ENCODE measurements around the gene HSF5. TPM values are rescaled to one million over a fixed set of nuclear protein-coding genes. Genes with fewer than 3 reads are reported as not detected.

HSF5 gene
- total RNA-seq, 1 donor from 2014 or later: 5.5 TPM

DNA sequence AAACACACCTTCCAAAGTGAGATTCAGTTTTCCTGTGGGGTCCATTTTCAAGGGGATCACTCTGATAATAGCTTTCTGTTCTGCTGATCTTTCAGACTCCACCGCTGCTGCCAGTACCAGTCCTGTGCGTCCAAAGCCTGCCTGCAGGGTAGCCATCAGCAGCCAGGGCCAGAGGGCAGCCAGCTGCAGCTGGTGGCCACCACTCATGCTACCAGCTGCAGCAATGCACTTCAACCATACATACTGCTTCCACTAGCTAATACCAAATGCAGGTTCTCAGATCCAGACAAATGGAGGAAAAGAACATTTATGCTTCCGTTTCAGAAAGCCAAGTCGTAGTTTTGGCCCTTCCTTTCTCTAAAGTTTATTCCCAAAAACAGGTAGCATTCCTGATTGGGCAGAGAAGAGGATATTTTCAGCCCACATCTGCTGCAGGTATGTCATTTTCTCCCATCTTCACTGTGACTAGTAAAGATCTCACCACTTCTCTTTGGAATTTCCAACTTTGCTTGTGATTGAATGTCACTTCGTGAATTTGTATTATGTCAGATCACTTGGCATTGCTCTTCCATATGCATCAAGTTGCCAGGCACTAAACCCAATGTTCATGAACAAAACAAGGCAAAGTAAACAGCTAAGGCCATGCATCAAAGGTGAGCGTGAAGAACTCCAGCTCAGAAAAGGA lies 72.7 kb downstream of the HSF5 start:
- ATAC-seq (ENCODE audit: low read depth): no peak
- CTCF ChIA-PET: interaction anchor here (1.3 to 3.8 kb wide), 3 partner anchors 32 to 98 kb away, joined by 4 to 83 read pairs (median 16); no protein-coding TSS in a partner anchor

DNA sequence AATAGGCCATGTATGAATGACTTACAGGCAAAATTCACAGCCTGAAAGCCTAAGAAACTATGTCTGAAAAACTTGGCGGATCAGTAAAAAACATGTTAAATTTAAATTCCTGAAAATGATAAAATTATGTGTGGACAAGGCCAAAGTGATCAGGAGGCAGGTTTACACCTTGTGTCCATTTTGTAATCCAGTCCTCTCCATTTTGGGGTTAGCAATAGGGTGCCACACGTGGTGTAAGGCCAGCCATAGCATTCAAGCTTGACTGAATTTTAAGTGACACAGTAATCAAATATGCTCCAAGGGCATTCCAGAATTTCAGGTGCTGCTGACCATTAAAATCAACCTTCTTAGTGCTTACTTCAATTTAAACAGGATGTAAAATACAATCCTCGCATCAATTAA lies 73.6 kb downstream of the HSF5 start:
- ChIA-PET POLR2A (interaction anchor here (2.2 to 6.1 kb wide), 4 partner anchors 63 to 86 kb away, joined by 8 to 191 read pairs (median 52); partner anchors contain the start of genes SUPT4H1 and TSPOAP1), CTCF (interaction anchor here (1.3 to 3.8 kb wide), 2 partner anchors 33 to 97 kb away, joined by 4 to 83 read pairs; no protein-coding TSS in a partner anchor)
- Mint-ChIP-seq H3K27ac (peak overlapping the region; percentile 9), H3K4me3 (no peak overlapping the region), H3K4me1 (peaks cover 21% of the 10 kb centered on the region), H3K36me3 (ENCODE audit: low read depth) (peaks cover 1% of the 10 kb centered on the region), H3K9me3 (no peaks in the 10 kb centered on the region), H3K27me3 (no peaks in the 10 kb centered on the region)
- TF ChIP-seq, protein P1, sequence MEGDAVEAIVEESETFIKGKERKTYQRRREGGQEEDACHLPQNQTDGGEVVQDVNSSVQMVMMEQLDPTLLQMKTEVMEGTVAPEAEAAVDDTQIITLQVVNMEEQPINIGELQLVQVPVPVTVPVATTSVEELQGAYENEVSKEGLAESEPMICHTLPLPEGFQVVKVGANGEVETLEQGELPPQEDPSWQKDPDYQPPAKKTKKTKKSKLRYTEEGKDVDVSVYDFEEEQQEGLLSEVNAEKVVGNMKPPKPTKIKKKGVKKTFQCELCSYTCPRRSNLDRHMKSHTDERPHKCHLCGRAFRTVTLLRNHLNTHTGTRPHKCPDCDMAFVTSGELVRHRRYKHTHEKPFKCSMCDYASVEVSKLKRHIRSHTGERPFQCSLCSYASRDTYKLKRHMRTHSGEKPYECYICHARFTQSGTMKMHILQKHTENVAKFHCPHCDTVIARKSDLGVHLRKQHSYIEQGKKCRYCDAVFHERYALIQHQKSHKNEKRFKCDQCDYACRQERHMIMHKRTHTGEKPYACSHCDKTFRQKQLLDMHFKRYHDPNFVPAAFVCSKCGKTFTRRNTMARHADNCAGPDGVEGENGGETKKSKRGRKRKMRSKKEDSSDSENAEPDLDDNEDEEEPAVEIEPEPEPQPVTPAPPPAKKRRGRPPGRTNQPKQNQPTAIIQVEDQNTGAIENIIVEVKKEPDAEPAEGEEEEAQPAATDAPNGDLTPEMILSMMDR (IDR thresholded peaks at IDR 0.05): no peak
- intact Hi-C loops (cut with micrococcal nuclease): no loop called here
- no peak for ATAC-seq (ENCODE audit: low read depth)
- DNase-seq: no peak

More for the DNA sequence above, 72.7 kb downstream of the HSF5 start:
- intact Hi-C loops (cut with micrococcal nuclease): no loop called here
- no peaks in the 10 kb centered on the region for H3K27me3 Mint-ChIP-seq
- TF ChIP-seq, protein P1 (IDR thresholded peaks at IDR 0.05): no peak
- no peaks in the 10 kb centered on the region for H3K9me3 Mint-ChIP-seq
- H3K27ac Mint-ChIP-seq: no peak overlapping the region
- DNase-seq: no peak
- POLR2A ChIA-PET: interaction anchor here (2.2 to 6.1 kb wide), 5 partner anchors 64 to 98 kb away, joined by 8 to 191 read pairs (median 46); partner anchors contain the start of genes SUPT4H1 and TSPOAP1
- H3K4me1 Mint-ChIP-seq: peaks cover 21% of the 10 kb centered on the region
- H3K4me3 Mint-ChIP-seq: no peak overlapping the region
- H3K36me3 Mint-ChIP-seq (ENCODE audit: low read depth): no peaks in the 10 kb centered on the region

DNA sequence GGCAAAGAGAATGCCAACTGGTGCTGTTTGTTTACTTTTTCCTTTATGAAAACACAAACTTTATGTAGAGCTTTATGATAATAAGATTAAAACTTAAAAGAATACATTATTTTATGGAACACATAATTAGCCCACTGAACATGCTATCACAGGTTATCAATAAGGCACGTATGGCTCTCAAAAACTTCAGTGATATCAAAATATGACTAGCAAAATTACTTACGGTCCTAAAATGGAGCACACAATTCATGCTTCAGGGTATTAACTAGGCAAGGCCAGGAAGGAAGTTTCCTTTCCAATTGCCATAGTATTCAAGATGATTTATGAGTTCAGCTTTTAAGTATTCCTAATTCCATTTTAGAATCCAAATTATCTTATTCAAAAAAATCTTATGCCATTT lies 74.5 kb downstream of the HSF5 start:
- intact Hi-C loops (cut with micrococcal nuclease): no loop called here
- peaks cover 2% of the 10 kb centered on the region for H3K36me3 Mint-ChIP-seq (ENCODE audit: low read depth)
- no peaks in the 10 kb centered on the region for H3K27me3 Mint-ChIP-seq
- H3K4me1 Mint-ChIP-seq: peaks cover 21% of the 10 kb centered on the region
- ChIA-PET CTCF (interaction anchor here (0.6 to 1.5 kb wide), 5 partner anchors 8 to 77 kb away, joined by 3 to 4 read pairs (median 3); no protein-coding TSS in a partner anchor), POLR2A (interaction anchor here (2.2 to 6.1 kb wide), 2 partner anchors 79 to 85 kb away, joined by 8 to 191 read pairs; partner anchors contain the start of gene TSPOAP1)
- ATAC-seq (ENCODE audit: low read depth) (no peak), DNase-seq (no peak)
- TF ChIP-seq, protein P1 (IDR thresholded peaks at IDR 0.05): no peak
- H3K9me3 Mint-ChIP-seq: no peaks in the 10 kb centered on the region
- no peak overlapping the region for H3K27ac Mint-ChIP-seq
- no peak overlapping the region for H3K4me3 Mint-ChIP-seq

DNA sequence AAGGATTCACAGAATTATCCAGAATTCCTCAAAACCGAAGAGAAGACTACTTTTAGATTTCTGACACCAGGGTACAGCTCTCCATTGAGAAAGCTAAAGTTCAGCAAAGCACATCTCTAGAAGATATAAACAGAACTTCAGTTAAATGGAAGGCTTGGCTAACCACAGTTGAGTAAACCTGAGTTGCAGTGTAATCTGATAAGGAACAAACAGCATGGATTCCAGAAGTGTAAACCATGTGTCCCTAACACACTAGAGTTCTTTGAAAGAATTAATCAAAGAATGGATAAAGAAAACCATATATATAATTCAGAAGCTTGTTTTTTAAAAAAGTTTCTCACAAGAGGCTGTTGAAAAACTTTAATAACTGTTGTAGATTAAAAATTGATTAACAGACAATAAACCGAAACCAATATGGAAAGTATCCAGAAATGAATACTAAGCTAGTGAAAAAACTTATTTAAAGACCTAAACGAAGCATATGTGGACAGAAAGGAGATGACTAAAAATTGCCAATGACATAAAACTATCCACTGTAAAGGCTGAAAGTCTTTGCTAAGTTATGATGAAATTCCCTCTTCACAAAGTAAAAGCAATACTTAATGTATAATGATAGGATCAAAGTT lies 75.1 kb downstream of the HSF5 start:
- H3K36me3 Mint-ChIP-seq (ENCODE audit: low read depth): peaks cover 2% of the 10 kb centered on the region
- no peaks in the 10 kb centered on the region for H3K9me3 Mint-ChIP-seq
- H3K4me1 Mint-ChIP-seq: peaks cover 16% of the 10 kb centered on the region
- H3K27me3 Mint-ChIP-seq: no peaks in the 10 kb centered on the region
- ChIA-PET CTCF (interaction anchor here (0.9 to 1.5 kb wide), 4 partner anchors 51 to 76 kb away, joined by 3 to 4 read pairs (median 3); no protein-coding TSS in a partner anchor), POLR2A (interaction anchor here (6.1 kb wide), 1 partner anchor 78 kb away, joined by 191 read pairs; no protein-coding TSS in a partner anchor)
- no peak overlapping the region for H3K27ac Mint-ChIP-seq
- ATAC-seq (ENCODE audit: low read depth) (no peak), DNase-seq (no peak)
- H3K4me3 Mint-ChIP-seq: no peak overlapping the region
- intact Hi-C loops (cut with micrococcal nuclease): loop anchor here (1.0 kb wide), 1 partner anchor 19 kb away; no protein-coding TSS in a partner anchor
- TF ChIP-seq, protein P1 (IDR thresholded peaks at IDR 0.05): no peak
